Measurements from ENCODE around the gene CFAP99.
A peak's percentile ranks its signal among the peaks of the same experiment; 100 is the strongest.

CFAP99 gene

GRCh38 chr4:2413821-2414610 is 4.7 kb upstream of the CFAP99 start:
- Histone ChIP-seq H3K9me3 (no peaks in the 10 kb centered on the region), H3K4me1 (peaks cover 0 to 41% (median 39%) of the 10 kb centered on the region in 4 donors), H3K36me3 (no peaks in the 10 kb centered on the region), H3K4me3 (no peak overlapping the region), H3K27ac (no peak overlapping the region), H3K27me3 (peaks cover 0 to 14% of the 10 kb centered on the region in 2 donors)
- no peak for TF ChIP-seq CTCF (IDR thresholded peaks at IDR 0.05)
- DNase-seq, result no peak
- intact Hi-C loops (cut with DNase I; ENCODE audit: low total_unique reads), result loop anchor here (10.0 kb wide), 1 partner anchor 121 kb away; the partner anchor contains the start of gene FAM193A

GRCh38 chr4:2415213-2415612 is 3.5 kb upstream of the CFAP99 start:
- no peak for TF ChIP-seq CTCF (IDR thresholded peaks at IDR 0.05)
- H3K4me3 ChIP-seq, result no peak overlapping the region
- H3K27ac ChIP-seq, result no peak overlapping the region
- H3K36me3 ChIP-seq, result no peaks in the 10 kb centered on the region
- intact Hi-C loops (cut with DNase I; ENCODE audit: low total_unique reads), result loop anchor here (5.0 to 10.0 kb wide), 3 partner anchors 47 to 173 kb away; partner anchors contain the start of genes FAM193A, HAUS3 and POLN
- H3K27me3 ChIP-seq, result peaks cover 0 to 13% of the 10 kb centered on the region in 2 donors
- H3K4me1 ChIP-seq, result peaks cover 0 to 48% (median 46%) of the 10 kb centered on the region in 4 donors
- H3K9me3 ChIP-seq, result no peaks in the 10 kb centered on the region
- no peak for DNase-seq

GRCh38 chr4:2415881-2416563 is 2.7 kb upstream of the CFAP99 start:
- no peaks in the 10 kb centered on the region for H3K36me3 ChIP-seq
- TF ChIP-seq CTCF (IDR thresholded peaks at IDR 0.05), result no peak
- DNase-seq, result no peak
- H3K4me1 ChIP-seq, result peaks cover 0 to 48% (median 46%) of the 10 kb centered on the region in 4 donors
- no peaks in the 10 kb centered on the region for H3K9me3 ChIP-seq
- intact Hi-C loops (cut with DNase I; ENCODE audit: low total_unique reads), result loop anchor here (5.0 to 10.0 kb wide), 3 partner anchors 46 to 174 kb away; partner anchors contain the start of genes FAM193A, HAUS3 and POLN
- H3K27me3 ChIP-seq, result peaks cover 0 to 18% of the 10 kb centered on the region in 2 donors
- no peak overlapping the region for H3K27ac ChIP-seq
- peak overlapping the region in 1 of 2 donors; percentile 56 for H3K4me3 ChIP-seq

- no peak for TF ChIP-seq CTCF (IDR thresholded peaks at IDR 0.05)
- H3K4me1 ChIP-seq, result peaks cover 0 to 48% (median 46%) of the 10 kb centered on the region in 4 donors
- no peaks in the 10 kb centered on the region for H3K9me3 ChIP-seq
- H3K27me3 ChIP-seq, result peaks cover 0 to 21% of the 10 kb centered on the region in 2 donors
- H3K36me3 ChIP-seq, result no peaks in the 10 kb centered on the region
- H3K4me3 ChIP-seq, result peak overlapping the region; percentile 56 to 67
- intact Hi-C loops (cut with DNase I; ENCODE audit: low total_unique reads), result loop anchor here (5.0 to 10.0 kb wide), 3 partner anchors 46 to 174 kb away; partner anchors contain the start of genes FAM193A, HAUS3 and POLN
- DNase-seq, result no peak
- H3K27ac ChIP-seq, result no peak overlapping the region
Observed at GRCh38 chr4:2416564-2417225, 2.1 kb upstream of the CFAP99 start.

- Histone ChIP-seq H3K4me1 (peaks cover 0 to 48% (median 46%) of the 10 kb centered on the region in 4 donors), H3K4me3 (peak overlapping the region; percentile 56 to 67), H3K36me3 (no peaks in the 10 kb centered on the region), H3K27me3 (peaks cover 0 to 27% of the 10 kb centered on the region in 2 donors), H3K9me3 (no peaks in the 10 kb centered on the region), H3K27ac (no peak overlapping the region)
- TF ChIP-seq CTCF (IDR thresholded peaks at IDR 0.05), result no peak
- intact Hi-C loops (cut with DNase I; ENCODE audit: low total_unique reads), result loop anchor here (5.0 to 10.0 kb wide), 3 partner anchors 45 to 175 kb away; partner anchors contain the start of genes FAM193A, HAUS3 and POLN
- DNase-seq, result no peak
Observed at GRCh38 chr4:2417226-2417764, 1.5 kb upstream of the CFAP99 start.
